Ectodermal cell (in vitro differentiated cells): ENCODE results near the gene RAET1G.
"Not testable (repeated sequence)": the region's sequence is repeated elsewhere in the genome, so short reads cannot be mapped to it uniquely, and the experiment has no call there.

Source experiments
- H3K27ac ChIP-seq: 2 replicates; pipeline ENCODE4 v1.7.0; 2013; ENCODE audit warnings: mild to moderate bottlenecking, low read depth, low read length; ENCODE audit not compliant: insufficient read depth, poor library complexity, severe bottlenecking
- H3K27me3 ChIP-seq: 2 replicates; pipeline ENCODE4 v1.7.0; 2013; ENCODE audit warnings: mild to moderate bottlenecking, low read length; ENCODE audit not compliant: insufficient read depth, control insufficient read depth, poor library complexity, severe bottlenecking
- H3K36me3 ChIP-seq: one replicate; pipeline ENCODE4 v1.7.0; 2013; ENCODE audit warnings: low read length; ENCODE audit not compliant: control insufficient read depth, insufficient read depth
- H3K4me1 ChIP-seq: one replicate; pipeline ENCODE4 v1.7.0; 2013; ENCODE audit warnings: low read length; ENCODE audit not compliant: control insufficient read depth, insufficient read depth
- H3K4me3 ChIP-seq: 2 replicates; pipeline ENCODE4 v1.7.0; 2013; ENCODE audit warnings: low read depth, low read length, control low read depth; ENCODE audit not compliant: insufficient read depth
- H3K9me3 ChIP-seq: 2 replicates; pipeline ENCODE4 v1.7.0; 2013; ENCODE audit warnings: mild to moderate bottlenecking, low read length, moderate library complexity; ENCODE audit not compliant: control insufficient read depth
- WGBS, 2 experiments: methylation state at CpG; one replicate each; pipeline ENCODE4 v1.1.7; 2013; ENCODE audit warnings: missing lambda C conversion rate in 2 of 2; 5-methylcytosine and 5-hydroxymethylcytosine counted together

RAET1G gene

GRCh38 chr6:149897015-149897697 lies 25.8 kb downstream of the RAET1G start:
- Histone ChIP-seq H3K4me3 (no peak overlapping the region), H3K4me1 (no peaks in the 10 kb centered on the region), H3K9me3 (no peaks in the 10 kb centered on the region), H3K27me3 (no peaks in the 10 kb centered on the region), H3K36me3 (no peaks in the 10 kb centered on the region), H3K27ac (no peak overlapping the region)
- 92% methylated on average over 11 to 13 of the region's 13 CpGs for WGBS, 2 experiments

DNA sequence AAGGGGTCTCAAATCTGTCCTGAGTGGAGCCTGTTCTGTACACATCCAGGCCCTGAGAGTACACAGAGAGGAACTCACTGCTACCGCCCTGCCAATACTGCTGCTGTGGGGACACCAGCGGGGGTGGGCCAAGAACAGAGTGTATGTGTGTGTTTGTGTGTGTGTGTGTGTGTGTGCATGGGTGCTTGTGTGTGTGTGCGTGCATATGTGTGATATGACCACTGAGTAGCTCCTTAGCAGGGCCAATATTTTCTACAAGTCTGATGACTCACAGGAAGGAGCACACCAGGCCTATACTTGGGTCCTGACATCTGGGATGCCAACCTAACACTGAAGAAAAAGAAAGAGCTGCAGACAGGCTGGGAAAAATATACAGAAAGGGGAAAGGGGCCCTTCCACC lies 26.4 kb downstream of the RAET1G start:
- Histone ChIP-seq H3K4me1 (no peaks in the 10 kb centered on the region), H3K36me3 (no peaks in the 10 kb centered on the region), H3K27ac (no peak overlapping the region), H3K9me3 (no peaks in the 10 kb centered on the region), H3K4me3 (no peak overlapping the region), H3K27me3 (no peaks in the 10 kb centered on the region)
- 94 to 96% methylated on average over 3 of the region's 3 CpGs for WGBS, 2 experiments

DNA sequence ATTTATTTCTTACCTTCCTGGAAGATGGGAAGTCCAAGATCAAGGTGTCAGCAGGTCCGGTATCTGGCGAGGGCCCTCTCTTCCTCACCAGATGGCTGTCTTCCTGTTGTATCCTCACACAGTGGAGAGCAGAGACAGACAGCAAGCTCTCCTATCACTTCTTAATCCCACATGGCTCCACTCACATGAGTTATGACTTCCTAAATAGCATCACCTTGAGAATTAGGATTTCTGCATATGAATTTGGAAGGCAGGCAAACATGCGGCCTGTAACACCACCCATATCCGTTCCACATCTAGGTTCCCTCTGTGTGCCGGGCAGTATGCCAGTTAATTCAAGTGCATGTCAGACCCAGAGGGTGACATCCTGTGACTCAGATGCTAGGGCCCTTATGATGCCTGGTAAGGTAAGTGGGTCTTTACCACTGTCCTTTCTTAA lies 27.1 kb downstream of the RAET1G start:
- no peak overlapping the region for H3K4me3 ChIP-seq
- no peaks in the 10 kb centered on the region for H3K36me3 ChIP-seq
- WGBS, 2 experiments, result 91% methylated on average over 5 of the region's 5 CpGs
- H3K27me3 ChIP-seq, result no peaks in the 10 kb centered on the region
- no peaks in the 10 kb centered on the region for H3K4me1 ChIP-seq
- no peaks in the 10 kb centered on the region for H3K9me3 ChIP-seq
- H3K27ac ChIP-seq, result no peak overlapping the region

DNA sequence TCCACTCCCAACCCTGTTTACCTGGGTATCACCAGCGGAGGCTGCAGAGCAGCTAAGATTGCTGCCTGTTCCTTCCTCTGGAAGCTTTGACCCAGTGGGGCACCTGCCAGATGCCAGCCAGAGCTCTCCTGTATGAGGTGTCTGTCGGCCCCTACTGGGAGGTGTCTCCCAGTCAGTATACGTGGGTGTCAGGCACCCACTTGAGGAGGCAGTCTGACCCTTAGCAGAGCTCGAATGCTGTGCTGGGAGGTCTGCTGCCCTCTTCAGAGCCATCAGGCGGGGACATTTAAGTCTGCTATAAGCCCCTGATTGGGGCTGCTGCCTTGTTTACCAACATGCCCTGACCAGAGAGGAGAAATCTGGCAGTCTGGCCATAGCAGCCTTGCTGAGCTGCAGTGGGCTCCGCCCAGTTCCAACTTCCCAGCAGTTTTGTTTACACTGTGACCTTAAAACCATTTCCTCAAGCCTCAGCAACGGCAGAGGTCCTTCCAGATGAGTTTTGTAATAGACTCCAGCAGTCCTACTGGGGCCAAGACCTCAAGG lies 27.8 kb downstream of the RAET1G start:
- H3K27ac ChIP-seq, result no peak overlapping the region
- 71 to 72% methylated on average over 7 of the region's 7 CpGs for WGBS, 2 experiments
- H3K27me3 ChIP-seq, result no peaks in the 10 kb centered on the region
- H3K4me1 ChIP-seq, result no peaks in the 10 kb centered on the region
- no peak overlapping the region for H3K4me3 ChIP-seq
- H3K36me3 ChIP-seq, result no peaks in the 10 kb centered on the region
- H3K9me3 ChIP-seq, result no peaks in the 10 kb centered on the region

DNA sequence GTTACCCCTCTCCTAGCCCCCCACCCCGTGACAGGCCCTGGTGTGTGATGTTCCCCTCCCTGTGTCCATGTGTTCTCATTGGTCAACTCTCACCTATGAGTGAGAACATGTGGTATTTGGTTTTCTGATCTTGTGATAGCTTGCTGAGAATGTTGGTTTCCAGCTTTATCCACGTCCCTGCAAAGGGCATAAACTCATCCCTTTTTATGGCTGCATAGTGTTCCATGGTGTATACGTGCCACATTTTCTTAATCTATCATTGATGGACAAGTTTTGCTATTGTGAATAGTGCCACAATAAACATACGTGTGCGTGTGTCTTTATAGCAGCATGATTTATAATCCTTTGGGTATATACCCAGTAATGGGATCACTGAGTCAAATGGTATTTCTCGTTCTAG lies 31.1 kb downstream of the RAET1G start:
- not testable (repeated sequence) for H3K36me3 ChIP-seq, H3K4me1 ChIP-seq, H3K9me3 ChIP-seq, H3K27ac ChIP-seq, H3K27me3 ChIP-seq, H3K4me3 ChIP-seq
- 81 to 84% methylated on average over 6 of the region's 6 CpGs for whole genome bisulfite sequencing, 2 experiments

DNA sequence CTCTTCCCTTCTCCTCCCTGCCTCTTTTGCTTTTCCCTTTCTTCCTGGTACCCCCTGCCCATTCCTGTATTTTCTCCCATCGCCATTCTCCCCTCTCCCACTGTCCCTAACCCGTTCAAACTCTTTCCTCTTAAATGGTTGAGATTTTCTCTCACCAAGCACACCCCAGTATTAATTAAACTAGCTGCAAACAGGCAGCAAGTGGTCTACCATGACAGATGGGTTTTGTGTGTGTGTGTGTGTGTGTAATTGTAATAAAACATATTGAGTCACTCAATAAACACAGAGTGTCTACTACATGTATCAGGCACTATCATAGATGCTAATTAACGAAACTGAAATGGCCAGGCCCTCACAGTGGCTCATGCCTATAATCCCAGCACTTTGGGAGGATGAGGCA lies 31.7 kb downstream of the RAET1G start:
- H3K9me3 ChIP-seq, result no peaks in the 10 kb centered on the region
- 80 to 84% methylated on average over 3 of the region's 3 CpGs for WGBS, 2 experiments
- H3K4me1 ChIP-seq, result no peaks in the 10 kb centered on the region
- H3K36me3 ChIP-seq, result no peaks in the 10 kb centered on the region
- H3K27ac ChIP-seq, result no peak overlapping the region
- H3K27me3 ChIP-seq, result no peaks in the 10 kb centered on the region
- H3K4me3 ChIP-seq, result no peak overlapping the region

DNA sequence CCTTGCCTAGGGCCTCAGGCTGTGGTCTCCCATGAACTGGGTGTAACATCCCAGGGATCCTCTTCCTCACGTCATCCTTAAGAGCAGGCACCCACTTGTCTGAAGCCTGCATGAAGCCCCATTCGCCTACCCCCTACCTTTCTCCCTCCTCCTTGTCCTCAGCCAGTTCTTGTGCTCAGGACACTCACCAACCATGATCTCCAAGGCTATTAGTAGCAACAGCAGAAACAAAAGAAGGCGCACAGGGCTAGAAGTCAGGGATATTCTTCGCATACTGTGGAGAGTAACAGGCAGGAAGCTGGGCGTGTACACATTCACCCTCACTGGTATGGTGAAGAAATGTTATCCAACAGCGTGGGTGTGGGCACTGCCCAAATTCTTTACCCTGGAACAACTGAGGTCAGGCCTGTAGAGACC lies 32.3 kb downstream of the RAET1G start:
- Histone ChIP-seq H3K4me3 (no peak overlapping the region), H3K4me1 (no peaks in the 10 kb centered on the region), H3K36me3 (no peaks in the 10 kb centered on the region), H3K9me3 (no peaks in the 10 kb centered on the region), H3K27me3 (no peaks in the 10 kb centered on the region), H3K27ac (no peak overlapping the region)
- WGBS, 2 experiments, result 82 to 83% methylated on average over 6 of the region's 6 CpGs

DNA sequence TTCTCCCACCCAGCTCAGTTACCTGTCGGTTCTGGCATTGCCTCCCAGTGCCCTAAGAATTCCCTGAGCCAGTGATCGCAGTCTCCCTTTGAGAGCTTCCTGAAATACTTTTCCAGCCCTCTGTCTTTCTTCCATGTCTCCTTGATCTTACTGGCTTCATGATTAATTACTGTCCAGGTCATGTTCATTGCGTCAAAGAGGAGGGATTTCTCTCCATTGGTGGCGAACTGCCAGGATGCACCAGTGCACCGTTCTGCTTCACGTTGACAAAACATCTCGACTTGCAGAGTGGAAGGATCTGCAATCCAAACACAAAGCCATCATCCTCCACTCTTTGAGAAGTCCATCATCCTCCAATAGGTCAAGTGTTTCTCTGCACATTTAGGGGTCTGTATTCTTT lies 33.6 kb downstream of the RAET1G start:
- no peaks in the 10 kb centered on the region for H3K36me3 ChIP-seq
- WGBS, 2 experiments, result 83 to 89% methylated on average over 7 of the region's 7 CpGs
- H3K9me3 ChIP-seq, result no peaks in the 10 kb centered on the region
- H3K27ac ChIP-seq, result no peak overlapping the region
- H3K4me1 ChIP-seq, result no peaks in the 10 kb centered on the region
- H3K27me3 ChIP-seq, result no peaks in the 10 kb centered on the region
- no peak overlapping the region for H3K4me3 ChIP-seq

GRCh38 chr6:149888659-149889058 lies 34.3 kb downstream of the RAET1G start:
- H3K36me3 ChIP-seq, result no peaks in the 10 kb centered on the region
- no peaks in the 10 kb centered on the region for H3K4me1 ChIP-seq
- no peaks in the 10 kb centered on the region for H3K9me3 ChIP-seq
- H3K27ac ChIP-seq, result no peak overlapping the region
- H3K27me3 ChIP-seq, result peaks cover 5% of the 10 kb centered on the region
- no peak overlapping the region for H3K4me3 ChIP-seq
- WGBS, 2 experiments, result 87 to 89% methylated on average over 1 of the region's 1 CpG

DNA sequence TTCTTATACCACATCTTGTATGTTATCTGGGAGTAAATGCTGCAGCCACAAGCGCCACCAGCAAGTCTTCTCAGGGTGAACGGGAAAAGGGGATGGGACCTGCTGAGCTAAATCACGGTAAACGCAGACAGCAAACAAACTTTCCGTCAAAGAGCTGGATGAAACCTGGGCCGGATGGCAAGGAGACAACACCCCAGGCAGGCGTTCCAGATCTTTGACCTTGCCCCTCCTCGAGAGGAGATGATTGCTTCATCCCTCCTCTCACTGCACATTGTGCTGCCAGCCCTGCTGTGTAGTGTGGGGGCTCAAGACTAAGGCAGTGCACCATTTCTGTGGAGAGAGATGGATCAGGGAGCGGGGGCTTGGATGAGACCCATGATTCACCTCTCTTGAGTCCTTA lies 34.8 kb downstream of the RAET1G start:
- no peaks in the 10 kb centered on the region for H3K36me3 ChIP-seq
- H3K4me1 ChIP-seq, result no peaks in the 10 kb centered on the region
- peaks cover 10% of the 10 kb centered on the region for H3K27me3 ChIP-seq
- no peaks in the 10 kb centered on the region for H3K9me3 ChIP-seq
- WGBS, 2 experiments, result 83 to 87% methylated on average over 9 of the region's 9 CpGs
- H3K4me3 ChIP-seq, result no peak overlapping the region
- no peak overlapping the region for H3K27ac ChIP-seq
